ENCODE measurements around the gene SH3PXD2B.
"Not testable (repeated sequence)": the region's sequence is repeated elsewhere in the genome, so short reads cannot be mapped to it uniquely, and the experiment has no call there.

GRCh38 chr5:172409477-172409876 is 44.8 kb downstream of the SH3PXD2B start:
- not testable (repeated sequence) for TF ChIP-seq CREM (IDR thresholded peaks at IDR 0.05; ENCODE audit: low read depth); CHD4 (IDR thresholded peaks at IDR 0.05); CTCF (IDR thresholded peaks at IDR 0.05 in 2 of 3, conservative IDR thresholded peaks at IDR 0.05 in 1 of 3; ENCODE audit: control insufficient read depth in 2 of 3, extremely low read depth in 1 of 3, insufficient read depth in 1 of 3, low read depth in 3 of 3, low read length in 3 of 3); CBFB (IDR thresholded peaks at IDR 0.05; ENCODE audit: low read depth); POLR2A (IDR thresholded peaks at IDR 0.05; ENCODE audit: low read depth, low read length); NR2C2 (IDR thresholded peaks at IDR 0.05; ENCODE audit: borderline replicate concordance, control insufficient read depth, insufficient read length, low read depth)
- TF ChIP-seq, protein P1, sequence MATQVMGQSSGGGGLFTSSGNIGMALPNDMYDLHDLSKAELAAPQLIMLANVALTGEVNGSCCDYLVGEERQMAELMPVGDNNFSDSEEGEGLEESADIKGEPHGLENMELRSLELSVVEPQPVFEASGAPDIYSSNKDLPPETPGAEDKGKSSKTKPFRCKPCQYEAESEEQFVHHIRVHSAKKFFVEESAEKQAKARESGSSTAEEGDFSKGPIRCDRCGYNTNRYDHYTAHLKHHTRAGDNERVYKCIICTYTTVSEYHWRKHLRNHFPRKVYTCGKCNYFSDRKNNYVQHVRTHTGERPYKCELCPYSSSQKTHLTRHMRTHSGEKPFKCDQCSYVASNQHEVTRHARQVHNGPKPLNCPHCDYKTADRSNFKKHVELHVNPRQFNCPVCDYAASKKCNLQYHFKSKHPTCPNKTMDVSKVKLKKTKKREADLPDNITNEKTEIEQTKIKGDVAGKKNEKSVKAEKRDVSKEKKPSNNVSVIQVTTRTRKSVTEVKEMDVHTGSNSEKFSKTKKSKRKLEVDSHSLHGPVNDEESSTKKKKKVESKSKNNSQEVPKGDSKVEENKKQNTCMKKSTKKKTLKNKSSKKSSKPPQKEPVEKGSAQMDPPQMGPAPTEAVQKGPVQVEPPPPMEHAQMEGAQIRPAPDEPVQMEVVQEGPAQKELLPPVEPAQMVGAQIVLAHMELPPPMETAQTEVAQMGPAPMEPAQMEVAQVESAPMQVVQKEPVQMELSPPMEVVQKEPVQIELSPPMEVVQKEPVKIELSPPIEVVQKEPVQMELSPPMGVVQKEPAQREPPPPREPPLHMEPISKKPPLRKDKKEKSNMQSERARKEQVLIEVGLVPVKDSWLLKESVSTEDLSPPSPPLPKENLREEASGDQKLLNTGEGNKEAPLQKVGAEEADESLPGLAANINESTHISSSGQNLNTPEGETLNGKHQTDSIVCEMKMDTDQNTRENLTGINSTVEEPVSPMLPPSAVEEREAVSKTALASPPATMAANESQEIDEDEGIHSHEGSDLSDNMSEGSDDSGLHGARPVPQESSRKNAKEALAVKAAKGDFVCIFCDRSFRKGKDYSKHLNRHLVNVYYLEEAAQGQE (IDR thresholded peaks at IDR 0.05; ENCODE audit: low read depth, low read length), result not testable (repeated sequence)

All from GM12878 (cell line).